Stimulated activated naive CD4-positive, alpha-beta T cell treated with Interleukin-2 at 50 U/mL for 16 hours (primary cell): ENCODE data around the gene HES1.
"Not testable (repeated sequence)": the region's sequence is repeated elsewhere in the genome, so short reads cannot be mapped to it uniquely, and the experiment has no call there.

Source experiments
- DNase-seq: peaks from one replicate; lab custom pipeline; 2025; lab: John Stamatoyannopoulos, UW

Gene HES1

DNA sequence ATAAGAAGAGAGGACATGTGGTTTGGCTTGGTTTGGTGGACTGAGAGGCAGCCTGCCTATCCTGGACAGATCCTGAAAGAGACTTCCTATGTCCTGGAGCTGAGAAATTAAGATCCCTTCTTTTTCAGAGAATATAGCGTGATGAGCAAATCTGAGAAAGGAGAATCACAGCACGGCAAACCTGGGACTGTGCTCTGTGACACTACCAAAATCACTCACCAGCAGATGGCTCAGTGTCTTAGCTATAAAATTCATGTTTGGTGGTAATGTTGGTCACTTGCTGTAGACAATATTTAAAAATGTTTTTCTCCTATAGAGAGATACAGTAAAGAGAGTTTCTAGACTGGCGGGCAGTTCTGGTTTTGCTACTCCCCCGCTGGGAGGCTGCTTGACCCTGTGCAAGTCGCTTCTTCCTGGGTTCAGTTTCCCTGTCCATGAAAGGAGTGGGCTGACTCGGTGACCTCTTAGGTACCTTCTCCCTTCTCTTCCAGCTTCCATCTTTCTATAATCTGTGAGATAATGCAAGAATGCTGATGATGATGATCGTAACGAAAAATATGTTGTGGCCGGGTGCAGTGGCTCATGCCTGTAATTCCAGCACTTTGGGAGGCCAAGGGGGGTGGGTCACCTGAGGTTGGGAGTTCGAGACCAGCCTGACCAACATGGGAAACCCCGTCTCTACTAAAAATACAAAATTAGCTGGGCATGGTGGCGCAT is 7.6 kb upstream of the HES1 start:
- no peak for DNase-seq

DNA sequence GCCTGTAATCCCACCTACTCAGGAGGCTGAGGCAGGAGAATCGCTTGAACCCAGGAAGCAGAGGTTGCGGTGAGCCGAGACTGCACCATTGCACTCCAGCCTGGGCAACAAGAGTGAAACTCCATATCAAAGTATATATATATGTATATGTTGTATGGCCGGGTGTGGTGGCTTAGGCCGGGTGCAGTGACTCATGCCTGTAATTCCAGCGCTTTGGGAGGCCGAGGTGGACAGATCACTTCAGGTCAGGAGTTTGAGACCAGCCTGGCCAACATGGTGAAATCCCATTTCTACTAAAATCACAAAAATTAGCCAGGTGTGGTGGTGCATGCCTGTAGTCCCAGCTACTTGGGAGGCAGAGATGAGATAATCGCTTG is 7.0 kb upstream of the HES1 start:
- DNase-seq: not testable (repeated sequence)

DNA sequence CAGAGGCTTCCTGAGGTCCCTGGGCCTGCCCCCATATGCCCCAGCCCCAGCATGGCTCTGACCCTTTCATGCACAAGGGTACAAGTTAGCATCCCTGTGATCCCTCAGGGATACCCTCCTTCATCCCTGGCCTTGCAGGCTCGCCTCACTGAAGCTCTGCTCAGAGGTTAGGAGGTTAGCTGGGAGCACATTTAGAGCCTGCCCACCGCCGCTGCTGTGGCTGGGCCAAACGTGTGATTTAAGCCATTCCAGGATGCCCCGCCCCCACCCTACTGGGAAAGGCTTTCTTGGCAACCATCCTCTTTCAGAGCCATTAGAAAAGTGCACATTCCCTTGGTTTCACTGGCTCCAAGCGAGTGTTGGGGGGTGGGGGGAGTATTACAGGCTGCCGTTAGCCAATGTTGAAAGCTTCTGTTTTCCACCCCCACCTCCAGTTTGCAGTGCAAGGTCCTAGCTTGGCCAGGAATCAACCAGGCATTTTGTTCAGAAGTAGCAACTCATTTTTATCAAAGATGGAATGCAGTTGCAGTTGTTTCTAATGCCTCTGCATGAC is 6.3 kb upstream of the HES1 start:
- no peak for DNase-seq

DNA sequence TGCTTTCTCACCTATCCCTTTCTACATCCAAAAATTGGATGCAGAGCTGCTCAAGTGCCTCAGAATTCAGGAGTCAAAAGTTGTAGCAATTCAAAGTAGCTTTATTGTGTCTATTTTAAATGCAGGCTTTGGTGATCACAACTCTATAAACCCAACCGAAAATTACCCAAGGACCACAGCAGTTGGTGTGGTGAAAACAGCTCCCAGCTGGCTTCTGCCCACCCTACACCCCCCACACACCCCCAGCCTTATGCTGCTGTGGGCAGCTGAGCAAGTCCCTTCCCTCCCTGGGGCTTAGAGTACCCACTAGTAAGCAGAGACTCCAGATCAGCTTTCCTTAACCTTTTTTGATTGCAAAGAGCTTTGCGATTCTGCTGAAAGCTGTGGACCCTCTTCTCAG is 5.8 kb upstream of the HES1 start:
- no peak for DNase-seq

DNA sequence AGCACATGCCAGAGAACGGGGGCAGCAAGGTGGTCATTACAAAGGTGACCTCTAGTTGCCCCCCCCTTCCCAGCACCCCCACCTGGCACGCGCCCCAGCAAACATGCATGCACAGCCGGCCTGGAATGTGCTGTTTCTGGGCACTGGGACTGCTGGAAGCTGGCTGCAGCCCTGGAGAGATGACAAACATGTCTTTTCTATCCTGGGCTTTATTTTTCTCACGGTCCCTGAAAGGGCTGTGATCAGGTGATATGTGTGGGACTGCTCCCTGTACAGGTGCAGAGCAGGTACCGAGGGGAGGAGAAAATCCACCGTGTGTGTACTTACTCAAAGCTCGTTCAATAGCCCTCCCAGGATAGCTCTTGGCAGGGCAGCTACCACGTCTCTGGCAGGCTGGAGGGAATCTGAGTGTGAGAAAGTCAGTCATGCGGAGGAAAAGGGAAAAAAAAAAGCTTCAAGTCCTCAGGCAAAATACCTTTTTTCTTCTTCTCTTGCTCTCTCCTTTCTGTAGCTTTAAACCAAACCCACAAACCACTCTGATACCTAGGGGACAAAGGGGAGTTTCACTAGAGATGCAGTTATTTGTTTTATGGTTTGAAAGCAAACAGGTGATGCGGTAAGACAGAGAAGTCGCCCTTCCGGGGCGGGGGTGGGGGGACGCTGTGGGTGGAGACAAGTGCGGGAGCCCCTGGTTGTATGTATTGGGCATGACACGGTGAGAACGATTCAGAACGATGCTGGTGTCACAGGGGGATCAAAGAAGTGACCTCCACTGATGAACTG is 5.0 kb upstream of the HES1 start:
- peak; percentile 2 for DNase-seq

DNA sequence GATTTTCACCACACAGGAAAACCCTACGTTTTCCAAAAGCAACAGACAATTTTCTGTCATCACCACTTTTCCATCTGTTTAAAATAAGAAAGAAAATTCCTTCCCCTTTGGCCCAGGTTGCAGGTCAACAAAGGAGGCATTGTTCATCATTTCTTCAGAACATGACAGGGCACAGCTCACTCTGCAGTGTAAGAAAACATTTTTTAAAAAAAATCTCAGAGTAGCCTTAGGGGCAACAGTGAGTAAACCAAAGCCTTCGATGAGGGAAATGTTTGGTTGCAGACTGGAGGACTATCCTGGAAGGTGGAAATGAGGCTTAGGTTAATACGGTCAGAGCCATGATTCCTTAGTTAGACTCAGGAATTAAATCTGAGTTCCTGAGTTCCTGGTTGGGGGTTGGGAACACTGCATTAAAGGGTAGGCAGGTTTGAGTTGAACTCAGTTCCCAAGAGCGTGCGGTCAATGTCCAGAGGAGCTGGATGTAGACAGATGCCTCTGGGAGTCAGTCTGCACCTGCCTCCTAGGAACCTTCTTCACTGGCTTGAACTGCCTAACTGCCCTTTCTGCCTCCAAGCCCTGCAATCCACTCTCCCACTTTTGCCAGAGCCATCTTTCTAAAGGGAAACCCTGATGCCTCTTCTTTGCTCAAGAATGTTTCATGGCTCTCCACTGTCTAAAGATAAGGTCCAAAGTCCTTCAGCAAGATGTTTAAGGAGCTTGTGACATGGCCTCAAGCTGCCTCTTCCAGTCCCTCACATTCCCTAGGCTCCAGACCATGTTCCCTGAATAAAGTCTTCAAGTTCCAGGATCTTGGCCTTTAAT is 3.3 kb upstream of the HES1 start:
- no peak for DNase-seq

DNA sequence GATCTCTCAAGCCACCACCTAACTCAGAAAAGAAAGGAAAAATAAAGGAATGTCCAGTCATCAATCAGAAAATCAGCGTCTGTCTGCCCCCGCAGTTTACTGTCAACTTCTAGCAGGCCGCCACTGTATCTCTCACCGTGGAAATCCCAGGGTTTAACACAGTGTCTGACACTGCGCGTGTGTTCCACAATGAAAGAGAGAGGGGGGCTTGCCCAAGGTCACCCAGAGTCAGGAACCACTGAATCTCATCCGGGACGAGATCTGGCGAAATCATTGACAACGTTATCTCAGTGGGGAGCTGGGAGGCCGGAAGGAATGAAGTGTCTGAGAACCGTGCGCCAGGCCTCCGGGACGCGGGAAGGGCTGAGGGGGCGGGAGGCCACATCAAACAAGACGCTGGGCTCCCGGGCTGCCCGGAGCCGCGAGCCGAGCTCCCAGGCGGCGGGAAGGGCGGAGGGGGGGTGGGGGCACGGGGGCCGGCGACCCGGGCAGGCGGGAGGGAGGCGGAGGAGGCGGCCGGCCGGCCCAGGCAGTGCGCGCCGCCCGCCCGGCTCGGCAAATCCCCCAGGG is 2.2 kb upstream of the HES1 start:
- DNase-seq: peak; percentile 12

DNA sequence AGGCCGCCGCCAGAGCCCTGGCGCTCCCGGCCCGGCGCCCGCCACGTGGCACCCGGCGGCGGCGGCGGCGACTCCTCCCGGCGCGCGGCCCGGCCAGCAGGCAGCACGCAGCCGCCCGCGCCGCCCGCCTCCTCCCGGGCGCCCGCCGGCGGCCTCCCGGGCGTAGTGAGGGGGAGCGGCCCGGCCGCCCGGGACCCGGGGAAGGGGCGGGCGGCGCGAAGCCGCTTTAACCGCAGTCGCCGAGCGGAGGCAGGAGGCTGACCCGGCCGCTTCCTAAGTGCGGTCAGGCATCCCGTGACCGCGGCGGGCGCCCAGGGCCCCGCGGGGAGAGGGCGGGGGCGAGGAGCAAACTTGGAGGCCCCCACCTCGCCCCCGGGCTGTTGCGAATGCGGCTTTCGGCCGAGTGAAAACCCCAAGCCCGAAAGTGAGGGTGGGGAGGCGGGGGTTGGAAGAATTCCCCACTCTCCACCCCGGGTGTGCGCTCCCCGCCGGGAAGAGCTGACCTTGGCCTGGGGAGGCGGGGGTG is 1.7 kb upstream of the HES1 start:
- DNase-seq: peak; percentile 50

DNA sequence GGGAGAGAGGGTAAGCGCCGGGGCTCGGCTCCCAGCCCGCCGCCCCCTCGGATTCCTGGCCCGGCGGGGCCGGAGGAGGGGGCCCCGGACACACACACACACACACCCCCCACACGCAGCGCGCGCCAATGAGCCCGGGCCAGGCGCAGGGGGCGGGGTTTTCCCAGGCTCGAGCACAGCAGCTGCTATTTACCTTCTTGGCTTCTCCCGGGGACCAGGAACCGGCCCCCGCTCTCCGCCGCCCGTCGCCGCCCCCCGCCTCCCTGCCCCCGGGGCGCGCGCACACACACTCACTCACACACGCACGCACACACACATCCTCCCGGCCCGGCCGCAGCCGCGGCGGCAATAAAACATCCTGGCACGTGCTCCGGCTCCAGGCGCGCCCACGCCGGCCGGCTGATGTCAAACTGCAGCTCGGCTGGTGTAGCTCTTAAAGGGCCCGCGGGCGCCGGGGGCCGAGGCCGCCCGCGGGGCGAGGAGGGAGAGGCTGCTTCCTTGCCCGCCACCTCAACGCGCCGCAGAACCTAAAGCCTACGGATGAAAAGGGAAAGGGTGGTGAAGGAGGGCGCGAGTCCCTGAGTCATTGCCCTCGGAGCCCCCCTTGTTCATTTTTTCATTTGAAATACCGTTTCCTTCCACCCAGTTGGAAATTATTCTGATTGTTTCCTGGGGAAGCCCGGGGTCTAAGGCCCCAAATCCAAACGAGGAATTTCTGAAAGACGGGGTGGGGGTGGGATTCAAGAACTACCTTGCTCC is 1.0 kb upstream of the HES1 start:
- DNase-seq: peak; percentile 82

DNA sequence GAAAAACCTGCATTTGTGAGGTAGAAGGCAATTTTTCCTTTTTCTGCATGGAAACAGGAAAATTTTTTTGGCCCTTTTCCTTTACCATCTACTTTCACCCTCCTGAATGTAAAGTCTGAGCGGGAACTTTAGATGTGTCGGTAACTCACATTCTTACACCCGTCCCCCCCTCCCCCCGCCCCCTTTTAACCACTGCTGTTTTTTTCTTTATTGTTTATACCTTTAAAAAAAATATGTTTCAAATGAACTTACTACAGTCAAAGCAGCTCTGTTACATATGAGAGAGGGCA is 487 bp upstream of the HES1 start:
- DNase-seq: no peak

DNA sequence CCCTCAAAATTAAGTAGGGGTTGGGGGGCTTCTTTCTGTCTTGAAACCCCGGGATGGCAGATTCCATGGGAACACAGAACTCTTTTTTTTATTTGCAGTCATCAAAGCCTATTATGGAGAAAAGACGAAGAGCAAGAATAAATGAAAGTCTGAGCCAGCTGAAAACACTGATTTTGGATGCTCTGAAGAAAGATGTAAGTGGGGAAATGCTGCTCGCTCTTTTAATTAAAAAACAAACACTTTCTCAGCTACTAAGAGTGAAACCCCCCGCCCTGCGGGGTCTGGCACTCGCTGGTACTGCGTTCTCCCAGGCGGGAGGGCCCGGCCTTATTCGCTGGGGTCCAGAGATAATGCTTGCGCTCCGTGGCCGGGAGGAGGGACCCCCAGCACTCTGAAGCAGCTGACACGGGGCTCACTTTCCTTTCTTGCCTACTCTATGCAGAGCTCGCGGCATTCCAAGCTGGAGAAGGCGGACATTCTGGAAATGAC is 615 bp downstream of the HES1 start:
- DNase-seq: no peak

DNA sequence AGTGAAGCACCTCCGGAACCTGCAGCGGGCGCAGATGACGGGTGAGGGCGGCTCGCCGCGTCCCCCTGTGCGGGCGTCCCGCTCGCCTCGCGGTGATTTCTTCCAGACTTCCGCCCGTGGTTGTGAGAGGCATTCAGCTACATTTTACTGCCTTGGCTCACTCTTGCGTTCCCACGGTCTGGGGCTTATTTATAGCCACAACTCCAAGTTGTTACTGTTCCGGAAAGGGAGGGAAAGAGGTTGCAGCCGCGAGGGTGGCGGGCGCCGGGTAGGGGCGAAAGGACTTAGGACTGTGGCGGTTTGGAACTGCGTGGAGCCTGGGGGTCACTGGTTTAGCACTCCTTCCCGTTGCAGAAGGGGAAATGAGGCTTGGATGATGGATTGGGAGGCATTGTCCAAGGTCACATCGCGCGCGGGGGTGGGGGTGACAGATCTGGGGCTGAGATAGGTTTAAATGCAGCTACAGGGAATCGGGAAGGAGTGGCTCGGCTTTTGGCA is 1.1 kb downstream of the HES1 start:
- DNase-seq: peak; percentile 7

DNA sequence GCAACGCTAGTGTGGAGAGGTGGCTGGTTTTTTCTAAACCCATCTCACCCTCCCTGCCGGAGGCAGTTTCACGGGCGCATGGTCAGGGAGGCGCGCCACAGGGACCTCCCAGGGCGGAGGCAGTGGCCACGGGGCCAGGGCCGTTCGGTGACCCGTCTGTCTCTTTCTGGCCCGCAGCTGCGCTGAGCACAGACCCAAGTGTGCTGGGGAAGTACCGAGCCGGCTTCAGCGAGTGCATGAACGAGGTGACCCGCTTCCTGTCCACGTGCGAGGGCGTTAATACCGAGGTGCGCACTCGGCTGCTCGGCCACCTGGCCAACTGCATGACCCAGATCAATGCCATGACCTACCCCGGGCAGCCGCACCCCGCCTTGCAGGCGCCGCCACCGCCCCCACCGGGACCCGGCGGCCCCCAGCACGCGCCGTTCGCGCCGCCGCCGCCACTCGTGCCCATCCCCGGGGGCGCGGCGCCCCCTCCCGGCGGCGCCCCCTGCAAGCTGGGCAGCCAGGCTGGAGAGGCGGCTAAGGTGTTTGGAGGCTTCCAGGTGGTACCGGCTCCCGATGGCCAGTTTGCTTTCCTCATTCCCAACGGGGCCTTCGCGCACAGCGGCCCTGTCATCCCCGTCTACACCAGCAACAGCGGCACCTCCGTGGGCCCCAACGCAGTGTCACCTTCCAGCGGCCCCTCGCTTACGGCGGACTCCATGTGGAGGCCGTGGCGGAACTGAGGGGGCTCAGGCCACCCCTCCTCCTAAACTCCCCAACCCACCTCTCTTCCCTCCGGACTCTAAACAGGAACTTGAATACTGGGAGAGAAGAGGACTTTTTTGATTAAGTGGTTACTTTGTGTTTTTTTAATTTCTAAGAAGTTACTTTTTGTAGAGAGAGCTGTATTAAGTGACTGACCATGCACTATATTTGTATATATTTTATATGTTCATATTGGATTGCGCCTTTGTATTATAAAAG is 1.8 kb downstream of the HES1 start:
- DNase-seq: peak; percentile 33

DNA sequence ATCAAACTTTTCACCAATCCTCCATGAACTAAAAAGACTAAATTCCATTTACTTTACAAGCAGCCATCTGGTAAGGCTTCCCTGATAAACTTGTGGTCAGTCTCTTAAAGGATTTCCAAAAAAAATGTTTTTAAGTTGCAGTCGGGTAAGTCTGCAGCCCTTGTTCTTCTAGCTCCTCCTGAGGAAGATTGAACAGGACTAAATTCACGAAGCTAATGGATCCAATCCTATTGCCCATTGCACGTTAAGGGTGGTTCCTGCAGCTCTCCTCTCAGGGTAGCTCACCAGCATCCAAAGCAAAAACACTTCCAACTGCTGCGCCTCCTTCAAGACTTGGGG is 2.8 kb downstream of the HES1 start:
- DNase-seq: no peak

DNA sequence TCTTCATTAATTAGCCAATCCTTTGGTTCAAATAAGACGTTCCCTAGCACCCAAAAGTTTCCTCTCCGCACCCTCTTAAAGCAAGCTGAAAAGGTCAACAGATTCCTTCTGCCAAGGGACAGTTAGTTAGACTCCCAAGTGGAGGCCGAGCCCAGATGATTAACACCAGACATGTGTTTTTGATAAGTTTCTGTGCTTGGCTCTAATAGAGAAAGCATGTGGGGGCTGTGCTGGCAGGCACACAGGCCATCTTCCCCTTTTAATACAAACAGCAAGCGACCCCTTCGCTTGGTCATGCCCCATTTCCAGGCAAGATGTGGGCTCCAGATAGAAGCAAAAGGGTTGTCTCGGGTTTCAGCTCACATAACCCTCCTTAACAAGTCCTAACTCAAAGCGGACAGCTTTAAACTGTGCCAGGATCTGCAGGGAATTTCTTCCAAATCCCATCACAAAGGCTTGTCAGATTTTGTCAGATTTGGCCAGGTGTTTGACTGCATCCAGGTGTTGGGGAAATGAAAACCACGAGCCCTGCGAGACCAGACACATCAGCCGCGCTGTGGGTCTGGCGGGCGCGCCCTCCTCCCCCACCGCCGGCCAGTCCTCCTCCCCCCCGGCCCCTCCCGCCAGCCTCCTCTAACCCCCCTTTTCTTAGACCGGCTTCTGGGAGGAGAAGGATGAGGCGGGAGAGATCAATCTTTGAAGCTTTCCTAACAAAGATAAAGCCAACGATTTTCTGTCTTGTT is 3.3 kb downstream of the HES1 start:
- no peak for DNase-seq

DNA sequence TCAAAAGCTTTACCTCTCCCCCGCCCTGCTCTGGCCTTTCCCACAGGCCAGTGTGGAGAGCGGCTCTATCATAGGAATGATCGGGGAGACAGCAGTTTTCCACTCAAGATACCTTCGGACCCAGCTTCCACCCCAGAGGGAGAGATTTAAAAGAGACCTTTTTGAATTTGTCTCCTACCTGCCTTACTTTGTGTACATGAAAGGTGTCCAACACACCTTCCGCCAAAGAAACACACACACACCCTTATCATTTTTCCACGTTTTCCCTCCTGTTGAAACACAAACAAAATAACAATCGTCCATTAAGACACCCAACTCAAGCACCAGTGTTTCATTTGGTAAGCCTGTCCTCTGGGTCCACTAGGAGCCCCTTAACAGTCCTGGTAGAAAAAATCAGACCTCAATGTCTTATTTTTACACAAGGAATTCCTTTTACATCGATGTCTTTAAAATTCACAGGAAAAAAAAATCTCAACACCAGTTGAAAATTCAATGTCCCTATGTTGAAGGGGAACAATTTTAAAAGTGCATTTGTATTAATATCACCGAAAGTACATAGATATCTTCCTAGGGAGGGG is 4.0 kb downstream of the HES1 start:
- no peak for DNase-seq

DNA sequence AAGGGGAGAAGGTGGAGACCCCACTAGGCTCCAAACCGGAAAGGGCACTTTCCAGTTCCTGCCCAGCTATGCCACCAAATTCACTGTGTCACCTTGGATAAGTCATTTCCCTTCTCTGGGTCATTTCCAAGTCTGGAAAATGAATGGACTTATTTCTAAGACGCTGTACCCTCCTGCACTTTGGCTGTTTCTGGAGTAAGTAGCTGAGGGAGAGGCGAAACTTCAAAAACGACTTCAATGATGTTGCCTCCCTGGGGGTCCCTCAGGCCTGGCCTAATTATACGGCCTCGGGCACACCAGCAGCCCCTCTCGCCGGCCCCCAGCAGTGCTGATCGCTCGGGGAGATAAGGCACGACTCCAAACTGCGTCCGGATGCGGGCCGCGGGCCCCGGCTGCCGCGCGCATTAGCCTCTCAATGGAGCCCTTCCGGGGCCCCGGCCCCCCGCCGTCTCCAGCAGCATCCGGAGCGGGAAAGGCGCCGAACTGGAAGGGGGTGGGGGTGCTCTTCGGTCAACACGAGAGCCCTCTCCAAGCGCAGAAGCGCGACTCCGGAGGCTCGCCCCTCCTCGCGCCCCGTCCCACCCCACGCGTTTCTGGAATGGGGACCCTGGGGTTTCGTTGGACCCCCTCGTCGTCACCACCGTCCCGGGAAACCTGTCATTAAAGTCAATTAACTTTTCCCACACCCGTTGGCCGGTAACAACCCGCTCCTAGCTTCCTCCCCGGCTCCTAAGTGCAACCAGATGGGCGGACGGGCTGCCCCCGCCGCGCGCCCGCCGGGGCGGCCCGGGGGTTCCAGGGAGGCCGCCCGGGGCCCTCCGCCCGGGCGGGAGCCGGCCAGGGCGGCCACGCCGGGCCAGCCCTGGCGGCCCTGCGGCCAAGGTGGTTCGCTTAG is 4.8 kb downstream of the HES1 start:
- peak; percentile 11 for DNase-seq
